Measurements from ENCODE around the gene STARD7.
"Not testable (repeated sequence)": the region's sequence is repeated elsewhere in the genome, so short reads cannot be mapped to it uniquely, and the experiment has no call there.

STARD7 gene

GRCh38 chr2:96164459-96165184 lies 44.0 kb downstream of the STARD7 start:
- peak in 1 of 2 donors; percentile 43 for DNase-seq (ENCODE audit: low read depth in 1 of 2, low spot score in 1 of 2)

GRCh38 chr2:96163768-96164429 lies 44.7 kb downstream of the STARD7 start:
- peak in 1 of 2 donors; percentile 68 for DNase-seq (ENCODE audit: low read depth in 1 of 2, low spot score in 1 of 2)

- no peak for DNase-seq (ENCODE audit: low read depth in 1 of 2, low spot score in 1 of 2)
Measured at GRCh38 chr2:96163415-96163767, 45.2 kb downstream of the STARD7 start.

DNA sequence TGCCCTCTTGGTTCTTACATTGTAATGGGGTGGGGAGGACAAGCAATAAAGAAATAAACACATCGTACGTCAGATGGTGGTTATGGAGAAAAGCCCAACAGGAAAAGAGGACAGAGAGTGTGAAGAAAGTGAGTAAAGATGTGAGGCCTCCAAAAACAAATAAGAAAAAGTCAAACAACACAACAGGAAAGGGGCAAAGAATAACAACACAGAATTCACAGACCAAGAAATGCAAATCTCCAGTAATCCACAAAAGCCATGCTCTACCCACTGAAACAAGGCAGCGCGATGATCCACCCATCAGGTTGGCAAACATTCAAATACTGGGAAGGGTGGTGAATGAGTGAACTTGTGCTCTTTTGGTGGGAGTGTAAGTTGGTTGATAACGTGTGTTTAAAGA lies 46.7 kb downstream of the STARD7 start:
- no peak for DNase-seq (ENCODE audit: low read depth in 1 of 2, low spot score in 1 of 2)

- not testable (repeated sequence) for DNase-seq (ENCODE audit: low read depth in 1 of 2, low spot score in 1 of 2)
Measured at GRCh38 chr2:96160366-96160765, 48.3 kb downstream of the STARD7 start.

DNA sequence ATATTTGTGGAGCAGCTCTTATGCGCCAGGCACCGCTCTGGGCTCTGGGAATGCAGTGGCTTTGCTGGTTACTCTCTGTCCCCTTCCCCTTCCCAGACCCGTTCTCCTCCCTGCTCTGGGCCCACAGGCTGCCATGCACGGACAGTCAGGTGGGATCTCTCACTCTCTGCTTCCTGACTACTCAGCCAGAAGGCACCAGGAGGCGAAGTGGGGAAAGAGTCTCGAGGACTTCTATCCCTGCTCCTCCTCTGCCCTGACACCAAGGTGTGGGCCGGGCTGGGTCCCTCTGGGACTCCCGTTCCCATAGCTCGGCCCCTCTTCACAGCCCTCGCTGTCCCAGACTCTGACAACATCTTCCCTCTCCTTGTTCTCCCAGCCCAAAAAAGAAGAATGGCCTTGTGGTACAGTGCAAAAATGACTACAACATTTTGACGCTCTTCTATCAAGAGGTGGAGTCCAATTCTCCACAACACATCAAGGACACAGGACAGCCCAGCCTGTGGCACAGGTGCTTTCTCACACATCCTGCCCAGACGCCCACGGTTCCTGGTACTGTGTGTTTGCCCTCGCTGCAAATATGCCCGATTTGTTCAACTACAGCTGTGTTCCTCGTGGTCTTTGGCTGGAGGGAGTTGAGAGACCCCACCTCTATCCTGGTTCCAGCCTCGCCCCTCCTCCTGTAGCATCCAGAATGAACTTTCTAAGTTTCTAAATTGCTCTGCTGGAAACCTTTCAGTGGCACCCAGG lies 49.4 kb downstream of the STARD7 start:
- DNase-seq (ENCODE audit: low read depth in 1 of 2, low spot score in 1 of 2): no peak

DNA sequence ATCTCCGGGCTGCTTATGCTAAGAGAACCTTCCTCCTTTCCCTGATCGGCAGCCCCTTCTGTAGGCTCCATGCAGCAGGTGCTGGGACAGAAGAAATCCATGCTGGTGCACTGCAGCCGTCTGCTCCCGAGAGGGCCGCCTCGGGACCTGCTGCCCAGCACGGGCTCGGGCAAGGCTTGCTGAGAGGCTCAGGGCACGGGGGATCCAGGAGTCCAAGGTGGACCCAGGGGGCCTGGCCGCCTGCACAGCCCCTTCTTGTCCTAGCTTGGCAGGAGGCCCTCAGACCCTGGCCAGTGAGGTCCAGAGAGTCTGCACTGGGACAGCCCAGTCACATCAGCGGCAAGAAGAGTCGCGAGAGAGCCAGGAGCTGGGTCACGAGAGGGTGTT lies 50.1 kb downstream of the STARD7 start:
- DNase-seq (ENCODE audit: low read depth in 1 of 2, low spot score in 1 of 2): no peak

DNA sequence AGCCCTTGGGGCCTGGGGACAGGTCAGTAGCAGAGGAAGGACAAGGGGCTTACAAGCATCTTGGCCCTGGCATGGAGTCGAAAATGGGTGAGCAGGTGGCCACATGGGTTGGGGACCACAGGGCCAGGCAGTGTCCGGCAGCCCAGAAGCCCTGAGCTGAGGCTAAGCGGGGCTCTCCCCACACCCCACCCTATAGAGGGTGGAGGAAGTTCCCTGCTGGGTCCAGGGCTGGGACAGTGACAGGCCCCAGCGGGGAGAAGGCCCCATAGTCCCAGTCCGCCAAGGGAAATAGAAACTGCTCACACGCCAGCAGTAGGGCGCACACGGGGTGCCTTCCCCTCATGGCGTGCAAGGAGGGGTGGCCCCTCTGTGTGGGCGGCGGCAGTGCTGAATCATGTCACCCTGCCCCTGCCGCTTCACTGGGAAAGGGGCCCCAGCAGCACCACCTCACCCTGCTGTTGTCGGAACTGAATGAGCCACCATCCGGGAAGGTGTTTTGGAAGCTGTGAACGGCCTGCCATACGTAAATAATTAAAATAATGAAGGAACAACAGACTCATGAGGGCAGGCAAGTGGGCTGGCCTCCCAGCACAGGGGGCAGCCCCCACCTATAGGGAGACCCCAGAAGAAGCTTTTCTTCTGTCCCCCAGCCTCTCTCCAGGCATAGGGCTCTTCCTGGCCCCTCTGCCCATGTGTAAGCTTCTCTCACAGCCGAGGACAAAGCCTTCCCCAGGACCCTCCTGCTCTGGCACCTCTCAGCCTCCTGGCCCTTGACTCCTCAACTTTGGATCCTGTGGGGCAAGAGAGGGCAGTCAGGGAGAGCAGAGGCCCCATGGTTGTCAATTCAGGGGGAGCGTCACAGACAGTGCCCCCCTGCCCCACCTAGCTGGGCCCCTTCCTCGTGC lies 50.7 kb downstream of the STARD7 start:
- peak; percentile 49 to 84 for DNase-seq (ENCODE audit: low read depth in 1 of 2, low spot score in 1 of 2)

- no peak for DNase-seq (ENCODE audit: low read depth in 1 of 2, low spot score in 1 of 2)
Measured at GRCh38 chr2:96156926-96157648, 51.5 kb downstream of the STARD7 start.

DNA sequence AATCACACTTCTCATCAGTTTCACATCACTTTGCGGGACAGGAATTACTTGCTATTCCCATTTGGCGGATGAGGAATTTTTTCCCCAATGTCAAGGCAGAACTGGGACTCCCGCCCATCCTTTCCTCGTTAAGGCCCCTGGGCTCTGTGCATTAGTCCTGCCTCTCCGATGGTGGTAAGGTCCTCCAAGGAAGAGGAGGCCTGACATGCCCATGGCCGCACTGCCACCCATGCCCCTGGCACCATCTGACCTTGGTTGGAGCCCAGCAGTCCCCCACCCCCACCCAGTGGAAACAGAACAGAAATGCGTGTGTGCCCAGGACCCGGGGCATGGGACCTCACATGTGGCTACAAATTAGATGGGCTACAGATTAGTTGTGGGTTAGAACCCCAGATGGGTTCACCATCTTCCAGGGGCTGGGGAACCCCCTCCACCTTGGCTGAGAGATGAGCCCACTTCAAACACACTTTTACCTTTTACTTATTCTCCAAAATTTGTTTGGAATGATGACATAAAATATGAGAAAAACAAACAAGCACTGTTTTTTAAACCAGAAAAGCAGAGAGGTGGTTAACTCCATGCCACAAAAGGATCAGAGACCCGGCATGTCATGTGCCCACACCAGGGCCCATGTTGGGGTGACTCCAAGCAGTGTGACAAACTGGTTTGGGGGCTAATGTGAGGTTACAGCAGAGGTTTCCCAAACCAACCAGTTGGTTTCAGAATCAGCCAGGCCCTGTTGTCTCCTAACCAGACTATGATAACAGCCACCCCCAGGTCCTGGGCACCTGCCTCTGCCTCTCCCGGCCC lies 52.4 kb downstream of the STARD7 start:
- DNase-seq (ENCODE audit: low read depth in 1 of 2, low spot score in 1 of 2): no peak

DNA sequence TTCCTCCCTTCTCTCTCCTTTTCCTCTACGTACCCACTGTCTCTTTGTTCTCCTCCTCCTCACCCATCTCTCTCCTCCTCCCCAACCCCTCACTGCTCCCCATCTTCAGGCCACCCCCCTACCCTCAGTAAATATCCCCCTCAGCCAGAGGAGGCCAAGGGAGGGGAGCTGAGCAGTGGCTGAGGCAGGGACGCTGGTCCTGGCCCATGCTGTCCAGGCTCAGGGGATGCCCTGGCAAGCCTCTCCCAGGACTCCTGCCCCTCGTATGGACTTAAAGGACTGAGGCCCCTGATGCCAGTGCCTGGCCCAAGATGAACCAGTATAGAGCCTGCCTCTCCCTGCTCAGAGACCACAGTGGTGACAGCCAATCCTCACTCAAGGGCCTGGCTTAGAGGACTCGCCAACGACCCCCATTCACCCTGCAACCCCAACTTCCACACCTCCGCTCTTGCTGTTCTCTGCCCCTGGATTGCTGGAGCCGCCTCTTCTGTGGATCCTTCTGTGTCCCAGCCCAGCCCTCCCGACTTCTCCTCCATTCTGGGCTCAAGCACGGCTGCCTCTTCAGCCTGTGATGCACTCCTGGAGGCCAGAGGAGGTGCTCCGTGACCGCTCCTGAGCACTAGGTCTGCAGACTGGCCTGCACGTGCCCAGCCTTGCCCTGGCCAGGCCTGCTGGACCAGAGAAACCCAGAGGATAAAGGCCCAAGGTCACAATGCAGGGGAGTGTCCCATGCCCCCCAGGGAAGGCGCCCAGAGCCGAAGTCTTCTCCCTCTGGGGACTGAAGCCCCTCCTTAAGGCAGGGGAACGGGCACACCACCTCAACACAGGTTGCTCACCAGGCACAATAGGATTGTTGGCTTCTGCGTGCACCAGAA lies 53.9 kb downstream of the STARD7 start:
- no peak for DNase-seq (ENCODE audit: low read depth in 1 of 2, low spot score in 1 of 2)

DNA sequence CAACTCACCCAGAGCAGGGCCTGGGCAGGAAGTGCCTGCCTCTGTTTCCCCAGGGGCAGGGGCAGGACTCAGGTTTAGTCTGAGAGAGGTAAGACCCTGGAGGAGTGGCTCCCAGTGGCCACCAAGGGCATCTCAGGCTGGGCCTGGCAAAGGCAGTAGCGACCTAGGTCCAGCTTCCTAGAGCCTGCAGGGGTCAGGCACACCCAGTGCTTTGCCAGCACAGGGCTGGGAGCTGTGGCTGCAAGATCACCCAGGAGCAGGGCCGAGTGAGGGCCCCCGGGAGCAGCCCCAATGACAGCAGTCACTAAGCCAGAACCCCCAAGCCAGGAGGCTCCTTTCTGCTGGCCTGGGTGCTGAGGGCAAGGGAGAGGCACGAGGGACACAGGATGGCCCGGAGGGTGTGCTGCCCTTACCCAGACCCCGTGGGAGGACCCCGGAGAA lies 54.6 kb downstream of the STARD7 start:
- DNase-seq (ENCODE audit: low read depth in 1 of 2, low spot score in 1 of 2): no peak

- no peak for DNase-seq (ENCODE audit: low read depth in 1 of 2, low spot score in 1 of 2)
Measured at GRCh38 chr2:96153291-96153713, 55.3 kb downstream of the STARD7 start.

DNA sequence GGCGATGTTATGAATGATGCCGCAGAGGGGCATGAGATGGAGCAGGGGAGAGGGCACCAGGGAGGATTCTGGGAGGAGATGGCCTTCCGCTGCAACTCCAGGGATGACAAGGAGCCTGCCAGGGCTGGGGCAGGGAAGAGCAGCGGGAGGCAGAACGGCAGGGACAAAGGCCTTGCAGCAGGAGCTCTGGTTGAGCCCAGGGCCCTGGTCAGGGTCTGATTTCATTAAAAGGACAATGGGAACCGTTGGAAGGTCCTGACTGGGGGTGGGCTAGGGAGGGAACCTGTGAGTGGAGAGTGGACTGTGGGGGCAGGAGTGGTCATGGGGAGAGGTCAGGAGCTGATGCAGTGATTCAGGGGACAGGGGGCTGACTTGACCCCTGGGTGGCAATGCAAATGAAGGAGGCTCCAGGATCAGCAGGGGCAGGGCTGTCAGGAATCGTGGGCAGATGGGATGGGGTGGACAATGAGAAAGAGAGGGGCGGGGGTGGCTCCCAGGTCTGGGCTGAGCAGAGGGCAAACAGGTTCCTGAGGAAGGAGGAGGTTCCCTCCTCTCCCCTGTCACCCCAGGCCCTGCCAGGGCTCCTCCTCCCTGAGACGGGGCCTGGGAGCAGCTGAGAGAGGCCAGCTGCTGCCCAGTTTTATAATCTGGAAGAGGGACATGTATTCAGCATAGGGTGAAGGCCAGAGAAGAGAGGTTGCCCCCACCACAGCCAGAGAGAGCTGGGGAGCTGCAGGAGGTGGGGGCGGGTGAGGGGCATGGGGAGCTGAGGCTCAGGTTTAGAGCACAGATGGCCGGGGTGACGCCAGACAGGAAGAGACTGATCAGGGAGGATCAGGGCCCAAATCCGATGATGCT lies 56.1 kb downstream of the STARD7 start:
- no peak for DNase-seq (ENCODE audit: low read depth in 1 of 2, low spot score in 1 of 2)

- no peak for DNase-seq (ENCODE audit: low read depth in 1 of 2, low spot score in 1 of 2)
Measured at GRCh38 chr2:96151595-96152303, 56.9 kb downstream of the STARD7 start.

DNA sequence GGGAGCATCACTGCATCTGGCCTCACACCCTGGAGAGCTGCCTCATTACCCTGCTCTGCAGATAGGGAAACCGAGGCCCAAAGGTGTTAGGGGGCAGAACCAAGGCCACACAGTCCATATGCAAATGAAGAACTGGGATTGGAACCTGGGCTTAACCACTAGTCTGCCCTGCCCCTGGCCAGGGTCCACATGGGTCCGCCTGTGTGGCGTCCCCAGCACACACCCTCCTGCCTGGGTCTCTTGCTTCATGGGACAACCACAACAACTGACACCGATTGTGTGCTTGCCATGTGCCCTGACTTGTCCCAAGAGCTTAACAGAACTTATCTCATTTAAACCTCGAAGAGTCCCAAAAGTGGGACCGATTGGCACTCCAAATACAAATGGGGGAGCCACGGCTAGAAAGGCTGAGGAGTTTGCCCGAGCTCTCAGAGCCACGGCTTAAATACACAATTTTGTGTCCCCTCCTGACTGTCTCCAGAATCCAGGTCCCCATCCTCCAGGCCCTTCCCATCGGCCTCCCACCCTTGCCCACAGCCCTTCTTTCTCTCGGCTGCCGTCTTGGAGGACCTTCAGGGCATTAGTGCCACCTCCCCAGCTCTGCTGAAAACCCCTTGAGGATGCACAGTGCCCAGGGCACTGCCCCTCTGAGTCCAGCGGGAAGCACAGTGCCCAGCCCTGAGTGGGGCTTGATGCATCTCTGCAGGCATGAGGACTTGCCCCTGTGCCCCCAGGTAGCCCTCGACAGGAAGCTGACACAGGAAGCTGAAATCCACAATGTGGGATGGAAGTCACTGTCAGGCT lies 57.6 kb downstream of the STARD7 start:
- no peak for DNase-seq (ENCODE audit: low read depth in 1 of 2, low spot score in 1 of 2)

All from activated T-helper 1 cell treated with anti-CD3 and anti-CD28 coated beads, Interleukin-2, amount 50 U/mL, for 16 hours (primary cell).